Fibroblast of lung (primary cell): ENCODE data around the gene PCBP3. TPM values are rescaled to one million over a fixed set of nuclear protein-coding genes. Genes with fewer than 3 reads are reported as not detected.

ENCODE experiments used
- DNase-seq, 2 donors: peaks; one replicate each; pipeline versions ENCODE4 v3.0.0 to v3.0.0-alpha.2; 2010; ENCODE audit warnings: low read depth in 2 of 2
- H2AFZ ChIP-seq: 2 replicates; pipeline ENCODE4 v1.5.1; 2012; ENCODE audit warnings: low read length, control low read depth, inconsistent platforms
- H3K27ac ChIP-seq: 2 replicates; pipeline ENCODE4 v1.5.1; 2011; ENCODE audit warnings: low read length, control low read depth; ENCODE audit not compliant: insufficient read depth
- H3K27me3 ChIP-seq: 2 replicates; pipeline ENCODE4 v1.5.1; 2011; ENCODE audit warnings: mild to moderate bottlenecking, low read length; ENCODE audit not compliant: control insufficient read depth, insufficient read depth
- H3K36me3 ChIP-seq: 2 replicates; pipeline ENCODE4 v1.5.1; 2011; ENCODE audit warnings: low read length; ENCODE audit not compliant: control insufficient read depth, insufficient read depth
- H3K4me1 ChIP-seq: 2 replicates; pipeline ENCODE4 v1.5.1; 2011; ENCODE audit warnings: low read length; ENCODE audit not compliant: control insufficient read depth, insufficient read depth; ENCODE audit errors: extremely low read depth
- H3K4me2 ChIP-seq: 2 replicates; pipeline ENCODE4 v1.5.1; 2011; ENCODE audit warnings: low read length, control low read depth; ENCODE audit not compliant: insufficient read depth; ENCODE audit errors: extremely low read depth
- H3K4me3 ChIP-seq, 4 experiments: fragments of 200-600 bp in 1 of 4; sonication (generic) in 1 of 4; replicated peaks in 1 of 4; 2 replicates each; pipeline ENCODE4 v1.5.1; 2011 to 2016; ENCODE audit warnings: low read length in 4 of 4, low read depth in 3 of 4, mild to moderate bottlenecking in 3 of 4, control low read depth in 2 of 4, inconsistent platforms in 1 of 4, mixed read lengths in 1 of 4; ENCODE audit not compliant: insufficient read depth in 1 of 4; ENCODE audit errors: control extremely low read depth in 1 of 4
- H3K79me2 ChIP-seq: 2 replicates; pipeline ENCODE4 v1.5.1; 2012; ENCODE audit warnings: mild to moderate bottlenecking, low read length, inconsistent platforms; ENCODE audit not compliant: control insufficient read depth, insufficient read depth
- H3K9ac ChIP-seq: 2 replicates; pipeline ENCODE4 v1.5.1; 2011; ENCODE audit warnings: mild to moderate bottlenecking, low read length, control low read depth; ENCODE audit not compliant: insufficient read depth
- H3K9me3 ChIP-seq: 2 replicates; pipeline ENCODE4 v1.5.1; 2012; ENCODE audit warnings: low read depth, low read length; ENCODE audit not compliant: control insufficient read depth, insufficient read depth
- H4K20me1 ChIP-seq: 2 replicates; pipeline ENCODE4 v1.5.1; 2011; ENCODE audit warnings: low read length; ENCODE audit not compliant: control insufficient read depth, insufficient read depth; ENCODE audit errors: extremely low read depth
- EZH2 ChIP-seq: IDR thresholded peaks from 2 replicates; pipeline ENCODE4 v1.5.1; 2012; ENCODE audit warnings: low read length, control low read depth, mild to moderate bottlenecking; ENCODE audit errors: missing control alignments
- polyA plus RNA-seq, 2 donors: library from polyadenylated mRNA; depleted of rRNA in 1 of 2; stranded (reverse) in 1 of 2; unstranded in 1 of 2; fragments of >200 nt; gene quantifications; 2 replicates each; pipeline ENCODE4 v1.2.1, GENCODE V29; 2011 to 2012; ENCODE audit warnings: missing spikeins in 1 of 2
- total RNA-seq: library from RNA; depleted of rRNA; stranded (reverse); fragments of >200 nt; gene quantifications from 2 replicates; pipeline ENCODE4 v1.2.1, GENCODE V29; 2014
- TF ChIP-seq, protein P1 (sequence below), 2 donors: IDR thresholded peaks in 1 of 2; conservative IDR thresholded peaks in 1 of 2; 1 replicate in 1 of 2; 2 replicates in 1 of 2; pipeline ENCODE4 v1.5.1; 2011 to 2012; ENCODE audit warnings: low read length in 2 of 2, control low read depth in 1 of 2, inconsistent platforms in 1 of 2, low read depth in 1 of 2, mild to moderate bottlenecking in 1 of 2

PCBP3 gene
- total and polyA plus RNA-seq, 2 donors (not counting 1 experiment from before 2014, with no cell fraction given): 0.51 to 1.7 TPM

DNA sequence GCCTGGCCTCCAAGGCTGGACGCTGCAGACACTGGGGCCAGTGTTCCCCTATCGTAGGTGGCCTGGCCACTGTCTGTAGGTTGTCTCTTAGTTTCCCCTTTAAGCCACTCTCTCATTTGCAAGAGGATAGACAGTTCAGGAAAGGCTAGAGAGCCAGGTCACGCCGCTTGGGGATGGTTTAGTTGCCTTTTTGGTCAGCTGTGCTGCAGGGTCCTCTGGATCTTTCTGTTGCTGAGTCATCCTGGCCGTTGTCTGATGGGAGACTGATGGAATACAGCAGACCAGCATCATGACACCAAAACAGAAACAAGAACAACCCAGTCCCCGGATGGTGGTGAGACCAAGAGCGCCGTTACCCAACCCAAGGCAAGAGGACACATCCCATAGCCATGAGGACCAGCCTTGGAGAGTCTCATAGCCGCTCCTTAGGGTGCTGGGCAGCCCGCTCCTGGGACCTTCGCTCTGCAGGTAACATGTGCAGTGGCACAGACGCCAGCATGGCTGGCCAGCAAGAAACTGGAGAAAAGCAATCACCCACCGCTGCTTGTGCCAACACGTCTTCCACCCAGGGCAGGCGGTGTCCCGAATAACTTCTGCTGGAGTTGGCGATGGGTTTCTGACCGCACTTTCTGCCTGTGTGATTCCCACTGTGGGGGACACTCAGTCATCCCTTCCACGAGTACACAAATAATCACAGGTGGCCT lies 258.9 kb downstream of the PCBP3 start:
- H2AFZ ChIP-seq: no peak overlapping the region
- no peaks in the 10 kb centered on the region for H3K36me3 ChIP-seq
- no peaks in the 10 kb centered on the region for H3K27me3 ChIP-seq
- no peak for DNase-seq
- no peaks in the 10 kb centered on the region for H3K4me1 ChIP-seq
- no peaks in the 10 kb centered on the region for H3K79me2 ChIP-seq
- no peak overlapping the region for H3K9ac ChIP-seq
- TF ChIP-seq, protein P1, sequence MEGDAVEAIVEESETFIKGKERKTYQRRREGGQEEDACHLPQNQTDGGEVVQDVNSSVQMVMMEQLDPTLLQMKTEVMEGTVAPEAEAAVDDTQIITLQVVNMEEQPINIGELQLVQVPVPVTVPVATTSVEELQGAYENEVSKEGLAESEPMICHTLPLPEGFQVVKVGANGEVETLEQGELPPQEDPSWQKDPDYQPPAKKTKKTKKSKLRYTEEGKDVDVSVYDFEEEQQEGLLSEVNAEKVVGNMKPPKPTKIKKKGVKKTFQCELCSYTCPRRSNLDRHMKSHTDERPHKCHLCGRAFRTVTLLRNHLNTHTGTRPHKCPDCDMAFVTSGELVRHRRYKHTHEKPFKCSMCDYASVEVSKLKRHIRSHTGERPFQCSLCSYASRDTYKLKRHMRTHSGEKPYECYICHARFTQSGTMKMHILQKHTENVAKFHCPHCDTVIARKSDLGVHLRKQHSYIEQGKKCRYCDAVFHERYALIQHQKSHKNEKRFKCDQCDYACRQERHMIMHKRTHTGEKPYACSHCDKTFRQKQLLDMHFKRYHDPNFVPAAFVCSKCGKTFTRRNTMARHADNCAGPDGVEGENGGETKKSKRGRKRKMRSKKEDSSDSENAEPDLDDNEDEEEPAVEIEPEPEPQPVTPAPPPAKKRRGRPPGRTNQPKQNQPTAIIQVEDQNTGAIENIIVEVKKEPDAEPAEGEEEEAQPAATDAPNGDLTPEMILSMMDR (conservative IDR thresholded peaks at IDR 0.05 in 1 of 2, IDR thresholded peaks at IDR 0.05 in 1 of 2; ENCODE audit: low read depth in 1 of 2, low read length in 2 of 2): no peak
- no peak for TF ChIP-seq EZH2
- H3K27ac ChIP-seq: no peak overlapping the region
- no peak overlapping the region for H3K4me2 ChIP-seq
- no peaks in the 10 kb centered on the region for H3K9me3 ChIP-seq
- no peak overlapping the region for H3K4me3 ChIP-seq
- H4K20me1 ChIP-seq: no peaks in the 10 kb centered on the region

DNA sequence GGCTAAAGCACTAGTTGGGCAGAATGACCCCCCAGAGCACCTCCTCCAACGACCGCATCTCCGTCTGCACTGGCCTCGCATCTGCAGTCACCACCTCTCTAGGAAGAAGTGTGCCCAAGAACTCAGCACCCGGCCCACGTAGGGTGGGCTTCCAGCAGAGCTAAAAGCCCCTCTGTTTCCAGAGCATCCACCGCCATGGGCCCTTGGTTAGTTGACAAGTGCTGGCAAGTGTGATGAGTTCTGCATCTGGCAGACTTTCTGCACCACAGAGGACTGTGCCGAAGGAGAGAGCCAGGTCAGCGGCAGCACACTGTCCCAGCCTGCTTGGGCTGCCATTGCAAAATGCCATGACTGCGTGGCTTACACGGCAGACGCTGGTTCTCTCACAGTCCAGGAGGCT lies 261.7 kb downstream of the PCBP3 start:
- no peak overlapping the region for H3K9ac ChIP-seq
- no peak overlapping the region for H3K4me3 ChIP-seq
- no peak overlapping the region for H3K4me2 ChIP-seq
- no peaks in the 10 kb centered on the region for H3K27me3 ChIP-seq
- no peaks in the 10 kb centered on the region for H3K9me3 ChIP-seq
- no peaks in the 10 kb centered on the region for H3K79me2 ChIP-seq
- no peaks in the 10 kb centered on the region for H3K4me1 ChIP-seq
- no peak for DNase-seq
- H2AFZ ChIP-seq: no peak overlapping the region
- H3K36me3 ChIP-seq: no peaks in the 10 kb centered on the region
- TF ChIP-seq, protein P1 (conservative IDR thresholded peaks at IDR 0.05 in 1 of 2, IDR thresholded peaks at IDR 0.05 in 1 of 2; ENCODE audit: low read depth in 1 of 2, low read length in 2 of 2): no peak
- no peak for TF ChIP-seq EZH2
- H3K27ac ChIP-seq: no peak overlapping the region
- H4K20me1 ChIP-seq: no peaks in the 10 kb centered on the region

DNA sequence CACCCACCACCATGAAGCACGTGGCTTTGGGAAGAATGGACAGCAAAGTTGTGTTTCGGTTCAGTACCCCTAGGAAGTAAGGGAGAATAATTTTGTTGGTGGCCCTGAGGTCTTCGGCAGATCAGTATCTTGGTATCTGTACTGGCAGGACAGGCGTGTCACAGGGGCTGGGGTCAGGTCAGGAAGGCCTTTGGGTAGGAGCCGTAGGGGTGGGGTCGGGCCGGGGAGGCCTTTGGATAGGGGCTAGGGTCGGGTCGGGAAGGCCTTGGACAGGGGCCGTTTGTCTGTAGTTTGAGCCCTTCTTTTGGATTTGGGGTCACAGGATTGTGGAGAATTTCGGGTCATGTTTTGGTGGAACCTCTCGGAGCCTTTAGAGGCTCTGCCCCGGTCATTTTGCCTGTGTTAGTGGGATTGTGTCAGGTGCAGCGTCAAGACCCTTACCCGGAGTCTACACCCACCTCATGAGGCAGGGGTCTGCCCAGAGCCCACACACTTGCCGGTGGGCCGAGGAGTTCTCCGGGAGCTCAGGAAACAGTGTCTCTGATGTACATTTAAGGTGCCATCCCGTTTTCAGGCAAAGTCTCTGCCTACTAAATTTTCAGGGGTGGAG lies 262.8 kb downstream of the PCBP3 start:
- TF ChIP-seq EZH2: no peak
- TF ChIP-seq, protein P1 (conservative IDR thresholded peaks at IDR 0.05 in 1 of 2, IDR thresholded peaks at IDR 0.05 in 1 of 2; ENCODE audit: low read depth in 1 of 2, low read length in 2 of 2): no peak

More for the DNA sequence above, 262.8 kb downstream of the PCBP3 start:
- Histone ChIP-seq H3K4me3 (no peak overlapping the region), H3K79me2 (no peaks in the 10 kb centered on the region), H3K9ac (no peak overlapping the region), H4K20me1 (no peaks in the 10 kb centered on the region), H3K4me1 (no peaks in the 10 kb centered on the region), H3K9me3 (no peaks in the 10 kb centered on the region), H3K27me3 (no peaks in the 10 kb centered on the region), H2AFZ (no peak overlapping the region), H3K27ac (no peak overlapping the region), H3K36me3 (no peaks in the 10 kb centered on the region), H3K4me2 (no peak overlapping the region)
- DNase-seq: no peak
